Measurements from ENCODE around the gene ATXN2L. TPM values are rescaled to one million over a fixed set of nuclear protein-coding genes. Genes with fewer than 3 reads are reported as not detected.

ATXN2L gene
- total and polyA plus RNA-seq, 2 of the 13 experiments (the other 11 are each of a cell fraction or from before 2014, with no cell fraction given) = 40.8 to 55.1 TPM

GRCh38 chr16:28873543-28874201 is 50.9 kb downstream of the ATXN2L start (continued):
- no peak for TF ChIP-seq ZBTB4 (CRISPR knock-in tag; IDR thresholded peaks at IDR 0.05; ENCODE audit: borderline replicate concordance)
- no peak for TF ChIP-seq ZNF609 (CRISPR knock-in tag; IDR thresholded peaks at IDR 0.05; ENCODE audit: borderline replicate concordance)
- TF ChIP-seq ZBTB7B (CRISPR knock-in tag; IDR thresholded peaks at IDR 0.05) = peak; percentile 70; the same call in 1 of the 2 replicates
- peak; percentile 19; the same call in 1 of the 2 replicates for TF ChIP-seq HOXA3 (CRISPR knock-in tag; IDR thresholded peaks at IDR 0.05)
- TF ChIP-seq THYN1 (CRISPR knock-in tag; IDR thresholded peaks at IDR 0.05; ENCODE audit: borderline replicate concordance, low read depth) = no peak
- TF ChIP-seq TAF1 (CRISPR knock-in tag; IDR thresholded peaks at IDR 0.05) = 0 out of 2 replicates have a peak, but pooled peaks have one; percentile 15
